Hepatocyte (in vitro differentiated cells): Measurements from ENCODE around the gene CCPG1.

Experiments
- CTCF ChIP-seq: fragments of 200-600 bp; sonication (generic); IDR thresholded peaks from 2 replicates; pipeline ENCODE4 v1.5.1; 2016; ENCODE audit warnings: antibody characterized with exemption, mild to moderate bottlenecking; ENCODE audit not compliant: poor library complexity
- EZH2 ChIP-seq: fragments of 200-600 bp; sonication (generic); IDR thresholded peaks from 2 replicates; pipeline ENCODE4 v1.6.1; 2016; ENCODE audit warnings: antibody characterized with exemption, mild to moderate bottlenecking, borderline replicate concordance
- EZH2phosphoT487 ChIP-seq: fragments of 200-600 bp; sonication (generic); IDR thresholded peaks from one replicate; pipeline ENCODE4 v1.6.1; 2018; ENCODE audit warnings: antibody characterized with exemption, mild to moderate bottlenecking, low read depth, moderate library complexity; ENCODE audit not compliant: unreplicated experiment, severe bottlenecking

- TF ChIP-seq CTCF: peak; percentile 51
- TF ChIP-seq EZH2phosphoT487: no peak
- TF ChIP-seq EZH2: no peak
Measured at GRCh38 chr15:55408012-55408928, at the start of gene CCPG1, which contains the start of gene PIERCE2.
